Neutrophil (primary cell): ENCODE data around the gene SYCE3.
"Not testable (repeated sequence)": the region's sequence is repeated elsewhere in the genome, so short reads cannot be mapped to it uniquely, and the experiment has no call there.

Experiments used
- H3K27ac ChIP-seq: fragments of 200-600 bp; sonication (generic); 2 replicates; pipeline ENCODE4 v1.5.1; 2016; ENCODE audit warnings: mild to moderate bottlenecking, moderate library complexity
- H3K27me3 ChIP-seq: fragments of 200-600 bp; sonication (generic); 2 replicates; pipeline ENCODE4 v1.6.0; 2016; ENCODE audit warnings: mild to moderate bottlenecking
- H3K36me3 ChIP-seq: fragments of 200-600 bp; sonication (generic); 2 replicates; pipeline ENCODE4 v1.5.1; 2017
- H3K4me1 ChIP-seq, 2 experiments: fragments of 200-600 bp in 1 of 2; sonication (generic) in 1 of 2; 1 replicate in 1 of 2; 2 replicates in 1 of 2; pipeline versions ENCODE4 v1.5.1 to v1.6.1; 2013 to 2016; ENCODE audit warnings: low read depth in 1 of 2, low read length in 1 of 2, mild to moderate bottlenecking in 1 of 2, moderate library complexity in 1 of 2; ENCODE audit not compliant: control insufficient read depth in 1 of 2, insufficient read depth in 1 of 2
- H3K4me3 ChIP-seq, 2 experiments: fragments of 200-600 bp in 1 of 2; sonication (generic) in 1 of 2; 1 replicate in 1 of 2; 2 replicates in 1 of 2; pipeline ENCODE4 v1.5.1; 2013 to 2016; ENCODE audit warnings: low read depth in 1 of 2, low read length in 1 of 2, mild to moderate bottlenecking in 1 of 2, moderate library complexity in 1 of 2
- H3K9me3 ChIP-seq: fragments of 200-600 bp; sonication (generic); 2 replicates; pipeline ENCODE4 v1.5.1; 2016
- CTCF ChIP-seq: fragments of 200-600 bp; sonication (generic); IDR thresholded peaks from 2 replicates; pipeline ENCODE4 v1.5.1; 2016; ENCODE audit warnings: antibody characterized with exemption

SYCE3 gene

GRCh38 chr22:50520826-50521453 is 41.8 kb downstream of the SYCE3 start:
- H3K36me3 ChIP-seq: peaks cover 69% of the 10 kb centered on the region

GRCh38 chr22:50520184-50520583 is 42.5 kb downstream of the SYCE3 start:
- not testable (repeated sequence) for H3K4me3 ChIP-seq, H3K27me3 ChIP-seq, H3K9me3 ChIP-seq, H3K27ac ChIP-seq
- Histone ChIP-seq H3K36me3 (peaks cover 69% of the 10 kb centered on the region), H3K4me1 (peaks cover 13% of the 10 kb centered on the region in 2 experiments)

More at GRCh38 chr22:50520826-50521453, 41.8 kb downstream of the SYCE3 start:
- Histone ChIP-seq H3K27ac (no peak overlapping the region), H3K4me1 (peaks cover 16 to 18% of the 10 kb centered on the region in 2 experiments), H3K4me3 (no peak overlapping the region), H3K9me3 (no peaks in the 10 kb centered on the region), H3K27me3 (no peaks in the 10 kb centered on the region)
- TF ChIP-seq CTCF: no peak

GRCh38 chr22:50519151-50519550 is 43.6 kb downstream of the SYCE3 start:
- no peak for TF ChIP-seq CTCF
- H3K27me3 ChIP-seq: no peaks in the 10 kb centered on the region
- peaks cover 69% of the 10 kb centered on the region for H3K36me3 ChIP-seq
- no peak overlapping the region for H3K4me3 ChIP-seq
- H3K9me3 ChIP-seq: no peaks in the 10 kb centered on the region
- H3K4me1 ChIP-seq: peaks cover 2 to 3% of the 10 kb centered on the region in 2 experiments
- H3K27ac ChIP-seq: no peak overlapping the region

- H3K4me3 ChIP-seq: no peak overlapping the region
- no peaks in the 10 kb centered on the region for H3K4me1 ChIP-seq
- TF ChIP-seq CTCF: no peak
- H3K9me3 ChIP-seq: no peaks in the 10 kb centered on the region
- no peaks in the 10 kb centered on the region for H3K27me3 ChIP-seq
- H3K36me3 ChIP-seq: peaks cover 64% of the 10 kb centered on the region
- H3K27ac ChIP-seq: no peak overlapping the region
Measured at GRCh38 chr22:50518606-50519005, 44.1 kb downstream of the SYCE3 start.

- Histone ChIP-seq H3K36me3 (peaks cover 54% of the 10 kb centered on the region), H3K9me3 (no peaks in the 10 kb centered on the region), H3K4me3 (no peak overlapping the region), H3K4me1 (no peaks in the 10 kb centered on the region), H3K27me3 (no peaks in the 10 kb centered on the region), H3K27ac (no peak overlapping the region)
- no peak for TF ChIP-seq CTCF
Measured at GRCh38 chr22:50517495-50518260, 45.0 kb downstream of the SYCE3 start.

- H3K27me3 ChIP-seq: no peaks in the 10 kb centered on the region
- no peak overlapping the region for H3K4me3 ChIP-seq
- H3K4me1 ChIP-seq: no peaks in the 10 kb centered on the region
- no peak overlapping the region for H3K27ac ChIP-seq
- peaks cover 47% of the 10 kb centered on the region for H3K36me3 ChIP-seq
- no peak for TF ChIP-seq CTCF
- H3K9me3 ChIP-seq: no peaks in the 10 kb centered on the region
Measured at GRCh38 chr22:50516891-50517290, 45.8 kb downstream of the SYCE3 start.
